HG03442 (cell line): ENCODE measurements around the gene TSHZ1.

Experiments used
- ATAC-seq: cut with Tn5 transposase; IDR thresholded peaks from one replicate; pipeline ENCODE4 v1.9.1; 2021; ENCODE audit warnings: mild to moderate bottlenecking, moderate library complexity; ENCODE audit not compliant: unreplicated experiment

Gene TSHZ1

GRCh38 chr18:75207310-75208154, 3.1 kb upstream of the TSHZ1 start:
- ATAC-seq = no peak

GRCh38 chr18:75208155-75208835, 2.3 kb upstream of the TSHZ1 start:
- peak; percentile 7 for ATAC-seq

DNA sequence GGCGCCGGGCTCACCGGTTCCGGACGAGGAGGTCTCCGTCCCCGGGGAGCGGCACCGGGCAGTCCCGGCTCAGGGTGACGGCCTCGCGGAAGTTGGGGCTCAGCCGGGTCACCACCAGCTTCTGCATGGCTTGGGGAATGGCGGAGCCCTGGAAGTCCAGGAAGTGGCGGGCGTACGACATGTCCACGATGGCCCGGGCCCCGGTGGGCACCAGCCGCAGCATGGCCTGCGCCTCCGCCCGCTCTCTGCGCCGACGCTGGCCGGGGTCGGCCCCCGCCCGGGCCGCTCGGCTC, 1.8 kb upstream of the TSHZ1 start:
- peak; percentile 15 for ATAC-seq

DNA sequence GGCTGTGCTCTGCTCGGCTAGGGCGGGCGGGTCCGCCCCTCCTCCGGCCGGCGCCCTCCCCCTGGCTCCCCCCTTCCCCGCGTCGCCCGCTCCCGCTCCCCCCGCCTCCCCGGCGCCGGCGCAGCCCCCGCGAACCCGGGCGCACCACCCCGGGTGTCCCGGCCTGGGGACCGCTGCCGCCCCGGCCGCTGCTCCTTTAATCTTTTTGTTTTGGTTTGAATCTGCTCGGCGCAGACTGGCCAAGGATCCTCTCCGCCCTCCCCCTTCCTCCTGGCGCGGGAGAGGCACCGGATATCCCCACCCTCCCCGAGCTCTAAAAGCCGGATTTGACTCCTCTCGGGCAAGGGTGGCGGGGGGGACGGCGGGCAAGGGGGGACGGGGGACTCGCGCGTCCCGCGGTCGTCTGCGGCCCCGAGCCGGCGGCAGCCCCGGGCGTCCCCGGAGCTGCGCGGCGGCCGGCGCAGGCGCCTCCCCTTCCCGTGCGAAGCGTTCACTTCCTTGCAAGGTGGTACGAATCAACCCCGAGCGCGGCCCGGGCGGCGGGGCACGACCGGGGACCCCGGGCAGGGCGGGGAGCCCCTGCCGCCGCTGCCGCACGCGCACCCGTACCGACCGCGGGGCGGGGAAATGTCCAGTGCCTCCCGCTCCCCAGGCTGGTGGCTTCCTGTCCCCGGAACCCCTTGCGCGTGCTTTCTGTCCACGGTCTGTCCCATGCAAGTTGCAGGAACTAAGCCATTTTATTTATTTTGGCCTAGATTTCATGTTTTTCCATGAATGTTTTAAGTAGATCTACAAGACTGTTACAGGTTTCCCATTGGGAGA, 1.3 kb upstream of the TSHZ1 start, which contains the start of gene PTGR3:
Gene PTGR3, minus strand, starts transcription at position 11 of the 822 bp plus-strand sequence. CDS start 81 bp downstream, outside the sequence.
- ATAC-seq = peak; percentile 38

- no peak for ATAC-seq
These were observed 692 bp upstream of the TSHZ1 start for GRCh38 chr18:75209951-75210258.

DNA sequence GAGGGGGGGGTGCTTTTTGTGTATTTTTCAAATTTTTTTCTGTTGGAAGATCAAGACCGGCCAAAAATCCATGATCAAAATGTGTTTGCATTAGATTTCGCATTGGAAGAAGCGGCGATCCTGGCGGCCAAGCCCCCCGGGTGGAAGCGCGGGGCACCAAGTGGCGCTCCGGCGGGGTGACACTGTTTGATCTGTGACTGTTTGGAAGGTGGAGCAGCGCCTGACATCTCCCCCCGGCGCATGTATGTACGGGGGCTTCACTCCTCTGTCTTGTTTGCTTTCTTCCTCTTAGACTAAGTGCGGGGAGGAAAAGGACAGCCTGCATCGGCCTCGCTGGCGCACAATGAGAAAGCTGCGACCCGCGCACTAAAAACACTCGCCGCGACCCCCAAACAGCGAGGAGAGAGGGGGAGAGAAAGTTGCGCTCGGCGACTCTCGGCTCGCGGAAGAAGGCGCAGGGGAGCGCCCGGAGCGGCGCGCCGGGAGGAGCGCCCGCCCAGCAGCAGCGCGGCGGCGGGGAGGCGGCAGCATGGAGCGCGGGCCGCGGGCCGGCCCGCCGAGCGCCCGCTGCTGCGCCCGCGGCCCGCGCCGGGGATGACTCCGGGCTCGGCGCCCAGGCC, 515 bp downstream of the TSHZ1 start:
- no peak for ATAC-seq

DNA sequence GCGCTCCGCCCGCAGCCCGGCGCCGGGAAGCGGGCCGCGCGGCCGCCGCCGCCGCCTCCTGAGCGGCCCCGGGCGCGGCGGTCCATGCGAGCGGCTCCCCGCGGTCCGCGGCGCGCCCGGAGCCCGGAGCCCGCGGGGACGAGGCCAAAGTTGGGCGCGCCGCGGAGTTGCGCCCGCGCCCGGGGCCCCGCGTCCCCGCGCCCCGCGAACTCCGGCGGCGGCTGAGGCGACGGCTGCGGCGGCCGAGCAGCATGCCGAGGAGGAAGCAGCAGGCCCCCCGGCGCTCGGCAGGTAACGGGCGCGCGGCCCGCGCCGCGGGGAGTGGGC, 992 bp downstream of the TSHZ1 start:
- no peak for ATAC-seq

GRCh38 chr18:75211953-75212750, 1.6 kb downstream of the TSHZ1 start:
- ATAC-seq = no peak

DNA sequence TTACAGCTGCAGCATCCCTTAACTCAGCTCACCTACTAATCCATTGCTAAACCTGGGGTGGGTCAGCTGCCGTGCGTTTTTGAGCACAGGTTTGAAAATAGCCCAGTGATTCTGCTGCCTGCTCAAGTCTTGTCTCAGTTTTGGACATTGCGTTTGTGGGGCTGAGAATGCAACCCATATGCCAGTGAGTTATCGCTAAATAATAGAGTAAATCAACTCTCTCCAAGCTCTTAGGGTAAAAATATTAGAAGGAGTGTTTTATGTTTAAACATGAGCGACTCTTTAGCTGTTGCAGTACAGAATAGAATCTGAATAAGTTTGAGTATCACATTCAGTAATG, 2.1 kb downstream of the TSHZ1 start:
- no peak for ATAC-seq

GRCh38 chr18:75213611-75214331, 3.2 kb downstream of the TSHZ1 start:
- ATAC-seq = no peak

DNA sequence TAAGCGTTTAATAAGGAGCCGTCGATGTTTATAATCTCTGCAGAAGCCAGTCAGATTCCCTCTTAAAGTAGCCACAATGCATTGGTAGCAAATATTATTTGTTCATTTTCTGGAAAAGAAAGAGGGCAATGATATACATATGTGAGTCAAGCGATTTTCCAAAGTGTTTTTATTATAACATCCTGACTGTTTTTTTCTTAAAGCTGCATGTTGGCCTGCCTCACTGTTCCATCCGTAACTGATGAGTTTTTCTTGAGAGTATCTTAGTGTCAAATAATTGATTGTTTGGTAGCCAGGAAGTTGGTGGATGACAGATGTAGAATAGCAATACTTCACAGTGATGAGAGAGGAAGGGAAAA, 3.7 kb downstream of the TSHZ1 start:
- no peak for ATAC-seq

GRCh38 chr18:75214766-75215510, 4.3 kb downstream of the TSHZ1 start:
- ATAC-seq = no peak

DNA sequence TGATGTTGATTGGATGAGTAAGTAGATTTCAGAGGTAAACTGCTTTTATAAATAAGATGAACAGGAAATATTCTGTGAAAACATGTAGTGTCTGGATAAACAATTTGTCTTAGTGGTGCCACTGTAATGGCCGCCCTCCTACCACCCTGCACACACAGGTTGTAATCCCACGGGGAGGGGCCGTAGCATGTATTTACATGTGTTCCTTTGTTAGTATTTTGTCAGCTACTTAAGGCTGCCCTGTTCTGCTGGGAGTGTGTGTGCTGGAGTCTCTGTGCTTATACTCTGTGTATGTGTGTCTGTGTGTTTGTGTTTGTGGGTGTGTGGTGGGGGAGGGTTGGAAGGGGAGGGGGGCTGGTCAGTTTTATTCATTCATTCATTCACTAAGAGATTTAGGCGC, 5.1 kb downstream of the TSHZ1 start:
- ATAC-seq = no peak

DNA sequence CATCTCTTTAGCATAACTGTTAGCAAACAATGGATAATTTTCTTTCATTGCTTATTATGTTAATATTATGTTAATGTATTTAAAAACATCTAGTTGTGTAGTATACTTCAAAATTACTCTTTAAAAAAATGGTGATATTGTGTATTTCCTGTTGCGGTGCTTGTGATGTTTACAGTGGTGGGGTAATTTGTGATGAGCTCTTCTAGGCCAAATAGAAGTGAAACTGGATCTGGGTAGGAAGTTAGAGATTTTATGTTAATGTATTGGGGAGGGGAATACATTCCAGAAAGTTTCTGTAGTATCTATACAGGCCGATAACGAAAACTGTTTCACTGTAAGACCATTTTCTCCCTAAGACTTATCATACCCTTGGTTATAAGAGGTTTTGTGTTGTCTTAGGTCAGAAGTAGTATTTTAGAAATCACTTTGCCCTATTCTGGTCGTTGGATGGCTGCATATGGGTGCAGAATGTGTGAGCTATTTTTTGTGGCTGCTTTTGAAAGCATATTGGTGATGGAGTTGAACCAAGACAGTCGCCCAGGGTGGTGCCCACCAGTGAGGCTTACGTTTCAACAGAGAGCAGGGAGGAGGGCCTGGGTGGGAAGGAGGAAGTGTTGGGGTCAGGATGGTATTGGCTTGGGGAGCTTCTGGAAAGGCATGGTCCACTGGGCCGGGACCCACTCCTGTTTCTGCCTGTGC, 5.8 kb downstream of the TSHZ1 start:
- no peak for ATAC-seq

GRCh38 chr18:75216911-75217689, 6.5 kb downstream of the TSHZ1 start:
- ATAC-seq = no peak

DNA sequence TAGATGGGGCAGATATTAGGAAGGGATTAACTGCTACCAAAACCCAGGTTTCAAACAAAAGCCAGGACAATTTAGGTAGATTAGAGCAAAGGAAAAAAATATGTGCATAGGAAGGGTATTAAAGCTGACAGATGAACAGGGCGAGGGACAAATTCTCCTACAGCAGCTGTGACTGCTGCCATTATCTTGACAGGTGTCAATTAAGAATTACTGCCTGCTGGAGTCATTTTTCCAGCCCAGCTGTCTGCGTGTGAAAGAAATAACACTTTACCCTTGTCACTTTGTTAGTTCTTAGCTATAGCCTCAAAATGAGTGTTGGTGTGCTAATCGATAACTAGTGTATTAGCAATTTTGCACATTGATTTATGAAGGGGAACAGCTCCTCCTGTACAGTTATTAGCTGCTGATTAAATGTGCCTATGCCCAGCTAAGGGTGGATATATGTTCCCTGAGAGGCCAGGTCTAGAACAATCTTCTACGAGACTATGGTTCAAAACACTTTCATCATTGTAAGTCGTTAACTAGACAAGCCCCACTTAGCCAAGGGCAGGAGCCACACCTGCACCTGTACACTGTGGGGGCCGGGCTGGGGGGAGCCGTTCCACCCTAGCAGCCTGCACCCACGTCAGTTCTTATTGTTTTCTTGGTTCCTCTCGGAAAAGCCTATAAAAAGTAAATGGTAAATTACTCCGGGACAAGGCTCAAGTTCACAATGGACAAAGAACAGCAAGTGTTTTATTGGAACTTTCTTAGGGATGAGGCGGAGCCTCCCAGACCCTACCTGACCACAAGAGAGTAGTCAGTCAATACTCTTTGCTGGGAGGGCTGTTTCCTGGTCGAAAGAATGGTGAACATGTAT, 7.7 kb downstream of the TSHZ1 start:
- ATAC-seq = no peak

DNA sequence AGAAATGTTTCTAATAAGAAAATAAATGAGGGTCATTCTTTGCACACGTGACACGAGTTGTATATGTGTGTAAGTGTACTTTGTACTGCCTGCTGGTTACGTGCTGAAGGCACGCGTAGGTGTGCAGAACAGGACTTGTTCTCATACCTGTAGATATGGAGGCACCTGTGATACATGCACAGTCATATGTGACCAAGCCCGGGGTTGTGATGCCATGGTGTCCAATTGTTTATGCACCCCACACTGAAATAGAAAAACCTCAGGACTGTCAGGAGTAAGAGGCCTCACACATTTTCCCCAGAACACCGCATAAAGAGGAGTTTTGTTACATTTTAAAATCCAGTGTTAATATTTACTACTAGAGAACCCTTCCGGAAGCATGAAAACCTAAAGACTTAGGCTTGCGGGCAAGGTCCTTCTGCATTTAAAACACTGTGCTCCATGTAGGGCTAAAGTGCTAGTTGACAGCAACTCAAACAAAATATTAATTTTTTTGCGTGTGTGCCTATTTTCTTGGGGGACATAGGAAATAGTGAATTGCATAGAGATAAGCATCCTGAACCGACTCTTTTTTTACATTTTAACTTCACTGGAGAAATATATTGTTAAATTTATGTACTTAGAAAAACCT, 9.3 kb downstream of the TSHZ1 start:
- ATAC-seq = no peak
